ENCODE results near the gene C2orf69.

C2orf69 gene

GRCh38 chr2:199968126-199968525, 57.0 kb downstream of the C2orf69 start:
- no peak for DNase-seq (ENCODE audit: low read depth)

GRCh38 chr2:199972088-199972626, 61.1 kb downstream of the C2orf69 start:
- no peak for DNase-seq (ENCODE audit: low read depth)

- DNase-seq (ENCODE audit: low read depth): no peak
Observed at GRCh38 chr2:199973703-199974102, 62.6 kb downstream of the C2orf69 start.

- DNase-seq (ENCODE audit: low read depth): no peak
Observed at GRCh38 chr2:199975273-199975895, 64.3 kb downstream of the C2orf69 start.

All from activated T-cell treated with anti-CD3 and anti-CD28 coated beads for 48 hours (primary cell).